MCF 10A (cell line): ENCODE data around the gene NAT8L. TPM values are rescaled to one million over a fixed set of nuclear protein-coding genes. Genes with fewer than 3 reads are reported as not detected.

Experiments used
- BruUV-seq: library from RNA; stranded (reverse); fragments of 400-500 nt; replicated peaks from 2 replicates; lab custom pipeline; 2021; lab: Mats Ljungman, UMichigan
- CTCF ChIA-PET: fragments of 300-600 bp; sonication (Branson Sonifier 250); formaldehyde crosslinking; extraction: SDS; loops from one replicate; lab custom pipeline; 2021; ENCODE audit warnings: antibody characterized with exemption, inconsistent platforms; lab: Yijun Ruan, JAX
- POLR2A ChIA-PET: fragments of 300-600, 350-650 bp; sonication (Branson Sonifier 250); formaldehyde crosslinking; extraction: SDS; loops from one replicate; lab custom pipeline; 2020; ENCODE audit warnings: antibody characterized with exemption, inconsistent platforms; lab: Yijun Ruan, JAX
- DNase-seq: peaks from one replicate; pipeline ENCODE4 v3.0.0-alpha.2; 2018; ENCODE audit not compliant: unreplicated experiment
- H3K27ac Mint-ChIP-seq: one replicate; pipeline ENCODE4 v1.8.0; 2022; ENCODE audit warnings: mild to moderate bottlenecking, low read depth, mixed read lengths; ENCODE audit not compliant: unreplicated experiment
- H3K27me3 Mint-ChIP-seq: one replicate; pipeline ENCODE4 v1.8.0; 2022; ENCODE audit warnings: mixed read lengths; ENCODE audit not compliant: insufficient read depth, unreplicated experiment
- H3K36me3 Mint-ChIP-seq: one replicate; pipeline ENCODE4 v1.8.0; 2022; ENCODE audit warnings: mild to moderate bottlenecking, moderate library complexity, mixed read lengths; ENCODE audit not compliant: insufficient read depth, unreplicated experiment
- H3K4me1 Mint-ChIP-seq: one replicate; pipeline ENCODE4 v1.8.0; 2022; ENCODE audit warnings: mixed read lengths; ENCODE audit not compliant: insufficient read depth, unreplicated experiment
- H3K4me3 Mint-ChIP-seq: one replicate; pipeline ENCODE4 v1.8.0; 2022; ENCODE audit warnings: mild to moderate bottlenecking, moderate library complexity, mixed read lengths; ENCODE audit not compliant: unreplicated experiment
- H3K9me3 Mint-ChIP-seq: one replicate; pipeline ENCODE4 v1.8.0; 2022; ENCODE audit warnings: mixed read lengths; ENCODE audit not compliant: unreplicated experiment
- intact Hi-C: fragments of 100-400 bp; cut with micrococcal nuclease; formaldehyde crosslinking; loops from 2 replicates; pipeline ENCODE4 v1.14.1; 2022
- total RNA-seq: library from RNA; stranded (reverse); gene quantifications from 2 replicates; pipeline ENCODE4 v1.2.3, GENCODE V29; 2022
- TF ChIP-seq, protein P1 (sequence below): fragments of 200-600 bp; IDR thresholded peaks from one replicate; pipeline ENCODE4 v1.8.0; 2022; ENCODE audit warnings: antibody characterized with exemption, mild to moderate bottlenecking; ENCODE audit not compliant: unreplicated experiment

NAT8L gene
- total RNA-seq, 1 experiment from 2014 or later, result 0.79 TPM

DNA sequence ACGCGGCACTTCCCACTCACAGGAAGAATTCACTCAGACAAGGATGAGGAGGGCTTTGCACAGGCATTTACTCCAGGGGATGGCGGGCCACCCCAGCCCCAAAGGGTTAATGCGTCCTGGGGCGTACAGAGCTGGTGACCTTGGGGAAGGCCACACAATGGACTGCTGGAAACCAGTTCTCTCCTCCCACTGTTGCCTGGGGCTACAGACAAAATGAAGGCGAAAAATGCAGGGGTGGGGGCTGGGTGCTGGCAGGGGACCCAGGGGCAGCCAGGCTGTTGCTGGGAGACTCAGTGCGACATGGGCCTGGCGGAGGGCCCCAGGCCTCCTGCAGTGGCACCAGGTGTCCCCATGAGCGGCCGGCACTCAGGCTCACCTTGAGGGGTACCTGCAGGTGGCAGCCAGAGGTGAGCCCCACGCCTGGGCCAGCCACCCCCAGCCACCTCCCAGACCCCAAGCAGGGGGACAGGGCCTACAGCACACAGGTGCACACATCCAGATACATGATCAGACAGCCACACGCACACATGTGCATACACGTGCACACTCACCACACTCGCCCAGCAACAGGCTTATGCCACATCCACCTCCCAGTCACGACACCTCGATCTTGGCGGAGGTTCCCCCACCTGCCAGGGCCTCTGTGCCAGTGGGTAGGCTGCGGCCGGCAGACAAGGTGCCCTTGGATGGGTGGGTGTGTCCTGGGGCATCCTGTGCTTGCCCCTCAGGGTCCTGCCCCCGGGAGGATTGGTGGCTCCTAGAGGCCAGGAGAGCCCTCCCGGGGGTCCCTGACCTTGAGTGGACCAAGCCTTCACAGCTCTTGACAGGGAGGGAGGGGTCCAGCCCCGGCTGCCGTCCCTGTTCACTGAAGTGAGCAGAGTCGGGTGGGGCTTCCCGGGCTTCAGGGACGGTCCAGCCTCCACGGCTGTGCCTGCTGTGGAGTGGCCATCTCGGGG lies 13.1 kb downstream of the NAT8L start:
- Mint-ChIP-seq H3K27me3 (no peaks in the 10 kb centered on the region), H3K36me3 (no peaks in the 10 kb centered on the region), H3K27ac (no peak overlapping the region), H3K4me1 (no peaks in the 10 kb centered on the region), H3K9me3 (no peaks in the 10 kb centered on the region), H3K4me3 (no peak overlapping the region)
- DNase-seq, result no peak
- ChIA-PET CTCF (no interaction called here), POLR2A (no interaction called here)
- BruUV-seq, result no TSS peak
- intact Hi-C loops, result no loop called here
- TF ChIP-seq, protein P1, sequence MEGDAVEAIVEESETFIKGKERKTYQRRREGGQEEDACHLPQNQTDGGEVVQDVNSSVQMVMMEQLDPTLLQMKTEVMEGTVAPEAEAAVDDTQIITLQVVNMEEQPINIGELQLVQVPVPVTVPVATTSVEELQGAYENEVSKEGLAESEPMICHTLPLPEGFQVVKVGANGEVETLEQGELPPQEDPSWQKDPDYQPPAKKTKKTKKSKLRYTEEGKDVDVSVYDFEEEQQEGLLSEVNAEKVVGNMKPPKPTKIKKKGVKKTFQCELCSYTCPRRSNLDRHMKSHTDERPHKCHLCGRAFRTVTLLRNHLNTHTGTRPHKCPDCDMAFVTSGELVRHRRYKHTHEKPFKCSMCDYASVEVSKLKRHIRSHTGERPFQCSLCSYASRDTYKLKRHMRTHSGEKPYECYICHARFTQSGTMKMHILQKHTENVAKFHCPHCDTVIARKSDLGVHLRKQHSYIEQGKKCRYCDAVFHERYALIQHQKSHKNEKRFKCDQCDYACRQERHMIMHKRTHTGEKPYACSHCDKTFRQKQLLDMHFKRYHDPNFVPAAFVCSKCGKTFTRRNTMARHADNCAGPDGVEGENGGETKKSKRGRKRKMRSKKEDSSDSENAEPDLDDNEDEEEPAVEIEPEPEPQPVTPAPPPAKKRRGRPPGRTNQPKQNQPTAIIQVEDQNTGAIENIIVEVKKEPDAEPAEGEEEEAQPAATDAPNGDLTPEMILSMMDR, result no peak

DNA sequence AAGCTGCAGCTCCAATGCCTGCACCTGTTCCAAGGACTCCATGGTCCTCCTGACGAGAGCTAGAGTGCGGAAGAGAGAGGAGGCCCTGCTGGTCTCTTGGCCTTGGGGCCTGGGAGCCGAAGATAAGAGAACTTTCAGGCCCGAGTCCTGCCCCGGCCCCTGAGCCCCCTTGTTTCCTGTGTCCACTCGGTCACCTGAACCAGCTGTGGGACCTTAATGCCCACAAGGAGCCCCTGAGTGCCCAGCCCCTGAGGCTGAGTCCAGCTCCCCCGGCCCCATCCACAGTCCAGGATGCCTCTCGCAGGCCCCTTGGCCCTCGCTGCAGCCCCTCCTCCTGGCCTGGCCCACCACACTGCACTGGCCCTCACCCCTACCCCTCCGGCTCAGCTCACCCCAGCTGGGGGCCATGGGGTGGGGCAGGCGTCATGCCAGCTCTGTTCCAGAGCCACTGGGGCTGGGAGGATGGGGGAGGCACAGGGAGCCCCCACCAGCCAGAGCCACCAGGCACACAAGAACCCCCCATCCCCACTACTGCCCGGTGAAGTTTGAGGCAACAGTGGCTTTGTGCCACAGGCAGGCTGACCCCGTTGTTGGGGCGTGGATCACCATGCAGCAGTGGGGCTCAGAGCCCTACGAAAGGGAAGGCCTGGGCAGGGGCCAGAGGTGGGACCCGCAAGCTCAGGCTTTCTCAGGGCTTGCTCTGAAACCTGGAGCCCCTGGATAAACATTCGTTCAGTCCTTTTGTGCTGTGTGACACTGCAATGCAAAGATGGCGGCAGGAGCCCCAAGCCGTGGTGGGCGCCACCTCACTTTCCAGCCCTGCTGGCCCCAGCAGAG lies 14.1 kb downstream of the NAT8L start:
- no peak overlapping the region for H3K4me3 Mint-ChIP-seq
- no peaks in the 10 kb centered on the region for H3K9me3 Mint-ChIP-seq
- H3K27me3 Mint-ChIP-seq, result no peaks in the 10 kb centered on the region
- POLR2A ChIA-PET, result no interaction called here
- no peaks in the 10 kb centered on the region for H3K36me3 Mint-ChIP-seq
- no peak overlapping the region for H3K27ac Mint-ChIP-seq
- no peak for DNase-seq
- no peaks in the 10 kb centered on the region for H3K4me1 Mint-ChIP-seq
- intact Hi-C loops, result no loop called here
- TF ChIP-seq, protein P1, result no peak
- CTCF ChIA-PET, result no interaction called here
- no TSS peak for BruUV-seq

DNA sequence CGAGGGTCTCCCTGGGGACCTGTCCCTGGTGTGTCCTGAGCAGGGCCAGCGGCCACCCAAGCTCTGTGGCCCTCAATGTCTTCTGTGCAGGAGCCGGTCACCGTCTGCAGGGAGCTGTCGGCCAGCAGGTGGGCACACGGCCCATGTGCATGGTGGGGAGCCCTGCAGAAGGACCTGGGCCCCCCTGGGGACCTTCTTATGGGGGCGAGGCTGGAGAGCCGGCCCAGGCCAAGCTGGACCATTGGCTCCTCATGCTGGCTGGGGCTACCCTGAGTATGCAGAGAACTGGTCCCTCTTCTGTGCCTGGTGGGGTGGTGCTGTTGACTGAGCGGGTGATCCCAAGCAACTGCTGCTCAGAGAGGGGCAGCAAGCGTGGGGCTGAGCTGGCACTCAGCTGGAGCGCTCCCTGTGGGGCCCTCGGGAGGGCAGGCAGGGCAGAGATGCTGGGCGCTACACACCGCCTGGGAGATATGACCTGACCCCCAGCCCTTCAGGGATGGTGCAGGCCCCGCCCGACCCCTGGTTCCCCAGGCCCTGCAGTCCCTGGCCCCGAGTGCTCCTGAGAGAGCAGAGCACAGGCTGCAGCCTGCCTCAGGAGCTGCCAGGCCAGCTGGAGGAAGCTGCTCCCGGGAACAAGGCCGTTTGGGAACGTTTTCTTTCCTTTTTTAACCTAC lies 14.8 kb downstream of the NAT8L start:
- intact Hi-C loops, result no loop called here
- TF ChIP-seq, protein P1, result no peak
- no peaks in the 10 kb centered on the region for H3K4me1 Mint-ChIP-seq
- no peaks in the 10 kb centered on the region for H3K27me3 Mint-ChIP-seq
- no peaks in the 10 kb centered on the region for H3K36me3 Mint-ChIP-seq
- ChIA-PET CTCF (no interaction called here), POLR2A (no interaction called here)
- H3K27ac Mint-ChIP-seq, result no peak overlapping the region
- no TSS peak for BruUV-seq
- no peak overlapping the region for H3K4me3 Mint-ChIP-seq
- no peaks in the 10 kb centered on the region for H3K9me3 Mint-ChIP-seq
- no peak for DNase-seq
